Measurements from ENCODE around the gene RIOK2. TPM values are rescaled to one million over a fixed set of nuclear protein-coding genes. Genes with fewer than 3 reads are reported as not detected.

The RIOK2 gene
- total and polyA plus RNA-seq, 2 of the 8 experiments (the other 6 are each of a cell fraction or from before 2014, with no cell fraction given): 5.4 to 35.0 TPM

- Histone ChIP-seq H3K4me3 (ENCODE audit: extremely low read depth in 1 of 4, insufficient read depth in 2 of 4, low read depth in 3 of 4, low read length in 4 of 4) (no peak overlapping the region), H3K79me2 (ENCODE audit: control insufficient read depth in 1 of 2, insufficient read depth in 2 of 2, low read length in 2 of 2) (no peaks in the 10 kb centered on the region), H3K4me2 (ENCODE audit: insufficient read depth in 1 of 2, low read depth in 2 of 2, low read length in 2 of 2) (no peak overlapping the region), H4K20me1 (replicated peaks in 1 of 2; ENCODE audit: control insufficient read depth in 1 of 2, insufficient read depth in 2 of 2, low read length in 2 of 2) (no peaks in the 10 kb centered on the region), H2BK120ac (replicated peaks; ENCODE audit: low read depth, low read length) (no peak overlapping the region), H2BK12ac (ENCODE audit: low read depth, low read length) (no peak overlapping the region), H3K23me2 (ENCODE audit: low read depth, low read length) (no peaks in the 10 kb centered on the region), H3K23ac (ENCODE audit: insufficient read length) (no peak overlapping the region), H3K27ac (ENCODE audit: low read depth, low read length) (no peak overlapping the region), H3K14ac (ENCODE audit: insufficient read length) (no peak overlapping the region), H3K18ac (ENCODE audit: extremely low read depth, low read length) (no peak overlapping the region), H3K27me3 (replicated peaks in 1 of 4; ENCODE audit: control insufficient read depth in 3 of 4, extremely low read depth in 1 of 4, insufficient read depth in 3 of 4, low read length in 3 of 4) (no peaks in the 10 kb centered on the region), H3K56ac (replicated peaks; ENCODE audit: insufficient read length, low read depth, low read length) (no peak overlapping the region), H2BK15ac (ENCODE audit: low read length) (no peak overlapping the region), H3K4me1 (replicated peaks in 1 of 4; ENCODE audit: control insufficient read depth in 3 of 4, insufficient read depth in 4 of 4, low read length in 3 of 4) (peaks cover 2 to 7% (median 5%) of the 10 kb centered on the region in 4 experiments; a peak in 4 of 7 replicates), H4K8ac (ENCODE audit: extremely low read depth, insufficient read depth, low read length) (no peak overlapping the region), H3K9ac (replicated peaks in 1 of 4; ENCODE audit: extremely low read depth in 1 of 4, low read depth in 3 of 4, low read length in 3 of 4) (no peak overlapping the region), H3K4ac (replicated peaks; ENCODE audit: insufficient read length, low read depth, low read length) (no peak overlapping the region), H4K91ac (replicated peaks; ENCODE audit: insufficient read length, low read length) (no peak overlapping the region), H3K79me1 (ENCODE audit: low read depth, low read length) (no peaks in the 10 kb centered on the region), H2AFZ (ENCODE audit: low read length) (no peak overlapping the region), H2AK5ac (ENCODE audit: low read depth, low read length) (no peak overlapping the region), H2BK5ac (ENCODE audit: low read depth, low read length) (no peak overlapping the region), H3K9me3 (ENCODE audit: insufficient read depth in 2 of 2, low read depth in 1 of 2, low read length in 1 of 2) (no peaks in the 10 kb centered on the region), H2BK20ac (ENCODE audit: low read length) (no peak overlapping the region), H4K5ac (ENCODE audit: insufficient read length, low read depth, low read length) (no peak overlapping the region), H3K36me3 (ENCODE audit: control insufficient read depth in 2 of 4, insufficient read depth in 4 of 4, low read length in 3 of 4) (no peaks in the 10 kb centered on the region)
- no peak for FAIRE-seq
- CTCF ChIA-PET (ENCODE audit: partially characterized antibody): interaction anchor here (0.7 to 9.4 kb wide), 17 partner anchors 8 to 453 kb away, joined by 3 to 160 read pairs (median 5); no protein-coding TSS in a partner anchor
- POLR2A ChIA-PET (ENCODE audit: partially characterized antibody): no interaction called here
- no peak for DNase-seq (ENCODE audit: low read depth in 1 of 2, low spot score in 2 of 2)
- no peak for TF ChIP-seq KDM4A (IDR thresholded peaks at IDR 0.05; ENCODE audit: low read depth, low read length, severe bottlenecking)
- TF ChIP-seq GTF2F1 (IDR thresholded peaks at IDR 0.05; ENCODE audit: borderline replicate concordance, low read depth, low read length): no peak
- no peak for TF ChIP-seq TAF1 (IDR thresholded peaks at IDR 0.05; ENCODE audit: low read depth, low read length)
- no peak for TF ChIP-seq KDM5A (IDR thresholded peaks at IDR 0.05; ENCODE audit: low read length)
- no peak for TF ChIP-seq GABPA (IDR thresholded peaks at IDR 0.05; ENCODE audit: borderline replicate concordance, insufficient read depth, low read length)
- TF ChIP-seq SRF (IDR thresholded peaks at IDR 0.05; ENCODE audit: low read depth, low read length): no peak
- no peak for TF ChIP-seq KDM1A (IDR thresholded peaks at IDR 0.05; ENCODE audit: borderline replicate concordance, low read length)
- TF ChIP-seq RFX5 (IDR thresholded peaks at IDR 0.05; ENCODE audit: borderline replicate concordance, low read depth, low read length): no peak
- TF ChIP-seq CBX5 (IDR thresholded peaks at IDR 0.05; ENCODE audit: low read depth, low read length): no peak
- no peak for TF ChIP-seq BACH1 (IDR thresholded peaks at IDR 0.05; ENCODE audit: low read length)
- TF ChIP-seq RXRA (IDR thresholded peaks at IDR 0.05; ENCODE audit: insufficient read depth, low read depth, low read length): no peak
- no peak for TF ChIP-seq EGR1 (IDR thresholded peaks at IDR 0.05; ENCODE audit: borderline replicate concordance, low read depth, low read length)
- TF ChIP-seq SAP30 (IDR thresholded peaks at IDR 0.05; ENCODE audit: insufficient read depth, insufficient replicate concordance, low read length): no peak
- TF ChIP-seq TBP (IDR thresholded peaks at IDR 0.05; ENCODE audit: low read depth, low read length): no peak
- TF ChIP-seq MAFK (IDR thresholded peaks at IDR 0.05; ENCODE audit: low read depth, low read length): no peak
- TF ChIP-seq POLR2AphosphoS5 (IDR thresholded peaks at IDR 0.05; ENCODE audit: low read depth, low read length): no peak
- 63% methylated on average over 4 of the region's 4 CpGs; no CpG with 5 or more reads in 1 of the 2 experiments for WGBS, 2 experiments (ENCODE audit: extremely low coverage in 1 of 2, insufficient coverage in 1 of 2, insufficient read length in 1 of 2, insufficient replicate concordance in 2 of 2, low coverage in 1 of 2, low lambda C conversion rate in 2 of 2, missing lambda C conversion rate in 1 of 2)
These were observed 42.0 kb downstream of the RIOK2 start for GRCh38 chr5:97141031-97141430.
